ENCODE results near the gene OSBPL1A.

OSBPL1A gene

DNA sequence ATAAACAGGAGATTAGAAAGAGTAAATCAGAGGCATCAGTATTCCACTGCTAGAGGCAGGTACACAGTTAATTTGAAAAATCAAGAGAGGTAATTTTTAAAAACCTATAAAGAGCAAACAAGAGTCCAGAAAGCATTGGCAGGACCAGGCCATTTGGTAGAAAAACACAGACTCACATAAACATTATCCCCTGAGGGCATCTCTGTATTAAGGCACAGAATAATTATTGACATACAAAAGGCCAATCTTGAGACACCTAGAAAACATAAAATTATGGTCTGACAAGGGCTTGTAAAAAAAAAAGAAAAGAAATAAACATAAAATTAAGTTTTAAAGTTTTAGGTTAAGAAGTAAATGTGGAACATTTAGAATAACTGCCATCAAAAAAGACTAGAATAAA is 120.6 kb downstream of the OSBPL1A start:
- in situ Hi-C loops (cut with MboI; ENCODE audit: low pct_unique_long_range_greater_than_20kb, low sequenced_read_pairs) = no loop called here
- DNase-seq = no peak

DNA sequence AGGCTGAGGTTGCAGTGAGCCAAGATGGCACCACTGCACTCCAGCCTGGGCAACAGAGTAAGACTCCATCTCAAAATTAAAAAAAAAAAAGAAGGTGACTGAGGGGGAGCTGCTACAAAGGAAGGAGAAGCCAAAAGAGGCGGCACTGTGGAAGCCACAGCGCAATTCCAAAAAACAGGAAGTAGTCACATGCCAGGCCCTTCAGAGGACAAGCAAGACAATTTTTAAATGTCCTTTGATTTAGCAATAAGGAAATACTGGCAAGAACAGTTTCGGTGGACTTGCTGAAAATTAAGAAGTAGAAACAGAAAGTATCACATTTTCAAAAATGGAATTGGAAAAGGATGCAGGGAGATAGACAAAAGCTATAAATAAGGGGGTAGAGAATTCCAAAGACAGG is 122.8 kb downstream of the OSBPL1A start:
- peak; percentile 63 for DNase-seq
- in situ Hi-C loops (cut with MboI; ENCODE audit: low pct_unique_long_range_greater_than_20kb, low sequenced_read_pairs) = no loop called here

DNA sequence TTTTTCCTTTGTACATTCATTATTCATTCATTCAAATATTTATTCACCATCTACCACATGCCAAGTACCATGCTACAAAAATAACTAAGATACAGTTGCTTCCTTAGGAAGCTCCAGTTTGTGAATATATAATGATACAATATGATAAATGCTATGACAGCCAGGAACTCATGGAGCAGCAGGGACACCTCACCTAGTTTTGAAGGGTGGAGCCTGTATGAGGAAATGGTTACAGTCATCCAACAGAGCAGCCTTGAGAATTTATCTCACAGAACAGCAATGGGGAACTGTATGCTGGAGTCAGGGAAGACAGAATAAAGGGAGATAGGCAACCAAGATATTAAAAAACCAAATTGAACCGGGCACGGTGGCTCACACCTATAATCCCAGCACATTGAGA is 124.0 kb downstream of the OSBPL1A start:
- in situ Hi-C loops (cut with MboI; ENCODE audit: low pct_unique_long_range_greater_than_20kb, low sequenced_read_pairs) = no loop called here
- peak; percentile 29 for DNase-seq

DNA sequence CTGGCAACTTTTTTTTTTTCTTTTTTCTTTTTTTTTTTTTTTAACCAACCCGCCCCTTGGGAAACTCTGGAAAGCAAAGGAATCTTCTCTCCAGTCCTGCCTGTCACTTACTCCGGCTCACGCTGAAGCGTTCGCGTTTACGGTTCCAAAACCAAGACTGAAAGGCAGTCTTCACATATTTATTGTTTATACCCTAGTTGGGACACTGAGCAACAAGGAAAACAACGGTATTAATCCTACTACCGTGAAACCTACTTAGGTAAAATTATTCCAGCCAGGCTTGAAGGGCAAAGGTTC is 125.4 kb downstream of the OSBPL1A start:
- in situ Hi-C loops (cut with MboI; ENCODE audit: low pct_unique_long_range_greater_than_20kb, low sequenced_read_pairs) = no loop called here
- no peak for DNase-seq

DNA sequence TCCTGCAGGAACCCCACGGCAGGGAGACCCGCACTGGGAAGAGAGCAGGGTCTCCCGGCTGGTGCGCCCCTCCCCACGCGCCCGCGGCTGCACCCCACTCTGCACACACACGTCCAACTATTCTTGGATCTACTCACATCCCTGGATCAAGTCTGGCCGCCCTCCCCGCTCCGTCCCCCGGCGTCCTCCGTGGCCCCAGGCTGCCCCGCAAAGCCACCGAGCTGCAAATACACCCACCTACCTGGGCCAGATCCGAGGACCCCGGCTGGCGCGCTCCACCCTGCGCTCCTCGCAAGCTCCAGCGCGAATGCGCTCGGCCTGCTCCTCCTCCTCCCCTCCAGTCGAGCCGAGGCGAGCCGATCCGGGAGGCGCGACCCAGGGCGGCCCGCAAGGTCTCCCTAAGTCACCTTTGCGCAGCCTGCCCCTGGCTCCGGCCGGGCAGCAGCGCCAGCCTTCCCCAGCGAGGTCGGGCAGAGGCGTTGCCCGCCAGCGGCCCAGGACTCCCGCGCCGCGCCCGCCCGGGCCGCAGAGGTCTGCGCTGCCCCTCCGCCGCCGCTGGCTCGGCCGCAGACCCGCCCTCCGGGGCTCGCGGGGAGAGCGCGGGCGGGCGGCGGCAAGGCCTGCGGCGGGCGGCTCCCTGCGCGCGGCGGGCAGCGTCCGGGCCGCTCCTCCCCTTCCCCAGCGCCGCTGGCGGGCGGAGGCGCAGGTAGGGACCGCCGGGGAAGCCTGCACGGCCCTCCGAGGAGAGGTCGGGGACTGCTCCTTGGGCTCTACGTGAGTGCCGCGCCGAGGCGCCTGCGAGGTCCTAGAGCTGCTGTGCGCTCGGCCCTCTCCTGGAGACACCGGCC is 126.0 kb downstream of the OSBPL1A start:
- peak; percentile 76 for DNase-seq

DNA sequence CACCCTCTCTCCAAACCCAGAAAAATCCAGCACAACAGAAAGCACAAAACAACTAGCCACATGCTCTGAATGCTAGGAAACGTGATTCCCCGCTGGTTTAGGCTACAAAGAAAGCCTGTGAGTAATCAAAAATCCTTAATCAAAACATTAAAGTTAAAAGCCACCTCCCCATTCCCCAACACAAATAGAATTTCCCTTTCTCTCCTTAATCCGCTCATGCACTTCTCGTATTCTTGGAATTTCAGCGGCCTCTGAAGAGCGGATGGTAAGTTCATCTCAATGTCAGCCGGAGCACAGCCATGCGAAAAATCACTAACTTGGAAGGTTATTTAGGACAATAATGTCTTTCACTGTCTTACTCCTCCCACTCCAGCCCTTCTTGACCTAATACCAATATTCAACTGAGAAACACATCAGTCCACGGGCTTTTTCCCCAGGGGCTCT is 126.7 kb downstream of the OSBPL1A start:
- in situ Hi-C loops (cut with MboI; ENCODE audit: low pct_unique_long_range_greater_than_20kb, low sequenced_read_pairs) = no loop called here
- peak; percentile 42 for DNase-seq

More for the DNA sequence above, 126.0 kb downstream of the OSBPL1A start:
- in situ Hi-C loops (cut with MboI; ENCODE audit: low pct_unique_long_range_greater_than_20kb, low sequenced_read_pairs) = no loop called here

DNA sequence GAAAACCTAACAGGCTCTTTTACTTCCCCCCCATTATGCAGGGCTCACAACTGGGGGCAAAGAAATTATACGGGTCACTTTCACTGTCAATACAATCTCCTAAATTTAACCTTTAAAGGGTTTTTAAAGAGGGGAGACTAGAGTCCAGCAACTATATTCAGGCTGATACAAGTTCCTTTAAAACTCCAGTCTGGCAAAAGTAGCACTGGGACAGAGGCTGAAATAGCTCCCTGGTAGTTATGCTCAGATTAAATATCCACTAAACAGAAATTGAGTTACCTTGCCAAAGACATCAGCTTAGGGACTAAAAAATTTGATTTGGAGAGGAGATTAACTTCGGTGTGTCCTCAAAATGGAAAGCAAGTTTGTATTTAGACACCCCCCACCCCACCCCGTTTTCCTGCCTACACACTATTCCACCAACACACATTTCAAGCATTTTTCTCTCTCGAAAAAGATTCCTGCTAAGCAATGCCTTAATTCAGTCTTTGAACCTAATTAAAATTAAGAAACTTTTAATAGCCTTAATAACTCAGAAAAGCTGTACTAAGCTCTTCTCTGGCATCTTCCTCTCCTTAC is 127.2 kb downstream of the OSBPL1A start:
- no peak for DNase-seq
- in situ Hi-C loops (cut with MboI; ENCODE audit: low pct_unique_long_range_greater_than_20kb, low sequenced_read_pairs) = no loop called here

DNA sequence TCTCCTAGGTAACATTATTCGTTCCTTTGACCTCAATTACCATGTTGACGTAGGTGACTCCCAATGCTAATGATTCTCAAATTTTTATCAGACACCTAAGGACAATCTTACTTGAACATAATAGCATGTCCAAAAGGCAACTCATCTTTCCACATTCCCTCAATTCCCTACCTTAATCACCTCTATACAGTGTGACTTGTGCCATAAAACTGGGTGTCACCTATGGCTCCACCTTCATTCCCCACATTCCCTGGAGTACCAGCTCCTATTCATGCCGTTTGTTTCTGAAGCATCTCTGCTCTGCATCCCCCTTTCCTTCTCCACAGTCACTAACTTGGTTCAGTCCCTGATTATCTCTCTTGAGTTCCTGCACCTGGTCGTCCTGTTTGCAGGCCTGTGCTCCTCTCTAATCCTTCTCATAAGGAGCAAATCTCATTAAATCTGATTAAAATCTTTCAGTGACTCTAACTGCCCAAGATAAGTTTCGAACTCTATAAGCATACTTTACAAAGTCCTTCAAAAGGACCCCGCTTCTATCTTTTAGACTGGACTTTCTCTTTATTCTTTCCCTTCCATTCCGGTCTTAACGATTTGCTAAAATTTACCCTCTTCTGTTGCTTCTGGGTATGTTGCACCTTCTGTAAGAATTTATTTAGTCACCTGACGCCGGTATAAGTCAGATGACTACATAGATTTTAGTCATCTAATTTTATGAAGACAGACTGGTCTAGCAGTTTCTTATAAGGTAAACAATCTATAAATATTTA is 128.7 kb downstream of the OSBPL1A start:
- no peak for DNase-seq

DNA sequence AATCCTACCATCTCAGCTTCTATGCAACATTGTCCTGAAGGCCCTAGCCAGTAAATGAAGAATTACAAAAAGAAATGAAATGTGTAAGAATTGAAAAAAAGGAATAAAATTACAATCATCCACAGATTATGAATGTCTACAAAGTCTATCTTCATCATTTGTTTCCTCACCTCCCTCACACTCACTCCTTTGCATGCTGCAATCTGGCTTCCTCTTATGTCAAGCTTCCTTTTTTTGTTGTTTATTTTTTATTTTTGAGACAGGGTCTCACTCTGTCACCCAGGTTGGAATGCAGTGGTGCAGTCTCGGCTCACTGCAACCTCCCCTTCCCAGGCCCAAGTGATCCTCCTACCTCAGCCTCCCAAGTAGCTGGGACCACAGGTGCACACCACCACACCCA is 129.7 kb downstream of the OSBPL1A start:
- DNase-seq = peak; percentile 32
- in situ Hi-C loops (cut with MboI; ENCODE audit: low pct_unique_long_range_greater_than_20kb, low sequenced_read_pairs) = no loop called here

More for the DNA sequence above, 128.7 kb downstream of the OSBPL1A start:
- in situ Hi-C loops (cut with MboI; ENCODE audit: low pct_unique_long_range_greater_than_20kb, low sequenced_read_pairs) = no loop called here

DNA sequence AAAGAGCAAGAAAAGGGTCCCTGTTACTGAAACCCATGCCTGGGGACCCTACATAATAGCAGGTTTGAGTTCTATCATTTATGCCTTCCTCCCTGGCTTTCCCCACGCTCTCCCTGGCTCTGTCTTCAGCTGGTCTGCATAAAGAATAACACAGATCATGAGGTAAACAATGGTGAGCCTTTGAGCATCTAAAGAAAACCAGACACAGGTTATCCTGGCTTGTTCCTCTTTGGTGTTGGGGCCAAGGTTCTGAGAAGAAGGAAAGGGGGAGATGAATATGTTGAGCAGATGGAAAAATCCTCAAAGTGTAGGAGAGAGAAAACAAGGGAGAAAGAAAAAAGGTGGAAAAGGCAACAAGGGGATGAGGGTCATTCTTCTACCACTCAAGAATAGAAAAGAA is 131.5 kb downstream of the OSBPL1A start:
- in situ Hi-C loops (cut with MboI; ENCODE audit: low pct_unique_long_range_greater_than_20kb, low sequenced_read_pairs) = no loop called here
- no peak for DNase-seq

DNA sequence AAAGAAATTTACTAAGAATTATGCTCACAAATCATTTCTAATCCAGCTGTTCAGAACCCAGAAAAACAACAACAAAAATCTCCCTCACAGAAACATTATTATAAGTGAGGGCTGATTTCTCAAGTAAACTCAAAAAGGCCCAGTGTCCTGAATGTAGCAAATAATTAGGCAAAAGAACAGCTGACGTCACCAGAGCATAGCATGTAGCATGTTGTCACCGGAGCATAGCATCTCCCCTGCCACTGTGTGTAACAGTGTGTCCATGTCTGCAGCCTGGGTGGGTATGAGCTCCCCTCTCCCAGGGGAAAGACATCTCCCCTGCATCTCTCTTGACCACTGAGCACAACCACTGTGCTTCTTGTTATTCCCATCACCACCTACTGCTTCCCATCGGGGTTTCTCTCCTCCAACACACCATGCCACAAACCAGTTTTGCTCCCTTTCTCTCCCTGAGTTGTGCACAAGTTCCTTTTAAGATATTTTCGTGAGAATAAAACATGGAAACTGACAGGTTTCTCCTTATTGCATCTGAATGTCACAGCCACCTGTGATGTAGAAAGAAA is 132.0 kb downstream of the OSBPL1A start:
- DNase-seq = no peak
- in situ Hi-C loops (cut with MboI; ENCODE audit: low pct_unique_long_range_greater_than_20kb, low sequenced_read_pairs) = no loop called here

DNA sequence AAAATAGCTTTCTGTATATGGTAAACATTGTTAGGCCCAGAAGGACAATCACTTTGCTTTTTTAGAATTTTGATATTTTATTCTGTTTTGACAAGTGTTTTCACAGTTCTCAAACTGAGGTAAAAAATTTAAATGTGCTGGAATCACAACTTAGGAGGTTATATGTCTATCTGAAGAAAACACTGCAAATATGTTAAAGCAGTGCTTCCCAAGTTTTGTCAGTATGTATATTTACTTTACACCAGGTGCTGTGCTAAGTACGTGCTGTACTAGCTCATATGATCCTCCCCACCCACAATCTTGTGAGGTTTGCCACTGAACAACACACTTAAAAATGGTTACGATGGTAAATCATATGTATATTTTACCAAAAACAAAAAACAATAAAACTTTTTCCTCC is 134.6 kb downstream of the OSBPL1A start:
- in situ Hi-C loops (cut with MboI; ENCODE audit: low pct_unique_long_range_greater_than_20kb, low sequenced_read_pairs) = no loop called here
- no peak for DNase-seq

DNA sequence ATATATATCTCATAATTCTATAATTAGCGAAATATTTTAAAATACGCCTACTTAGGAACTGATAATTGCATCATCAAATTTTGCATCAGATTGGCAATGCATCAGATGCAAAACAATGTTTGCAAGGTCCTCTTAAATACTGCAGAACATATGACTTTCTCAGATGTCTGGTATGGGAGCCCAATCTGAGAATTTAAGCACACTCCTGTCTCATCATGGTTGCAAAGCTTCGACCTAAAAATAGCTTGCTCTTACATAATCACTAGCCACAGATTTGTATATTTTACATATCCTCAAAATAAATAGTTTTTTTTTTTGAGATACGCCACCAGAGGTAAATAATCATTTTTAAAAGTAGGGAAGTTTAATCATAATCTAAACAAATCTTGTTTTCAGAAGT is 135.5 kb downstream of the OSBPL1A start:
- no peak for DNase-seq
- in situ Hi-C loops (cut with MboI; ENCODE audit: low pct_unique_long_range_greater_than_20kb, low sequenced_read_pairs) = no loop called here

DNA sequence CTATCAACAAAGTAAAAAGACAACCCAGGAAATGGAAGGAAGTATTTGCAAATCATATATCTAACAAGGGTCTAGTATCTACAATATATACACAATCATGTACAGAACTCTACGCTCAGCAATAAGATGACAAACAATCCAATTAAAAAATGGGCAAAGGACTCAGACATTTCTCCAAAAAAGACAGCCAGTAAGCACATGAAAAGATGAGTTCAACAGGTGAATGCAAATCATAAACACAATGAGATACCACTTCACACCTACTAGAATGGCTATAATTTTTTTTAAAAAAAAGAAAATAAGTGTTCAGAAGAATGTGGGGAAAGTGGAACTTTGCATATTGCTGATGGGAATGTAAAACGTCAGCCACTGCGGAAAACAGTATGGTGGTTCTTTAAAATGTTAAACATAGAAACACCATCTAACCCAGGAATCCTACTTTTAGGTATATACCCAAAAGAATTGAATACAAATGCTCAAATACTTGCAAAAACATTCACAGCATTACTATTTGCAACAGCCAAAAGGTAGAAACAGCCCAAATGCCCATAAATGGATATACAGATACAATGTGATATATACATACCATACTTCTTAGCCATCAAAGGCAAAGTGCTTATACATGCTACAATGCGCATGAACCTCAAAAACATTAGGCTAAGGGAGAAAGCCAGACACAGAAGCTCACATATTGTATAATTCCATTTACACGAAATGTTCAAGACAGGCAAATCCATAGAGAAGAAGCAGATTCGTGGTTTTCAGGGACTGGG is 137.6 kb downstream of the OSBPL1A start:
- in situ Hi-C loops (cut with MboI; ENCODE audit: low pct_unique_long_range_greater_than_20kb, low sequenced_read_pairs) = no loop called here

DNA sequence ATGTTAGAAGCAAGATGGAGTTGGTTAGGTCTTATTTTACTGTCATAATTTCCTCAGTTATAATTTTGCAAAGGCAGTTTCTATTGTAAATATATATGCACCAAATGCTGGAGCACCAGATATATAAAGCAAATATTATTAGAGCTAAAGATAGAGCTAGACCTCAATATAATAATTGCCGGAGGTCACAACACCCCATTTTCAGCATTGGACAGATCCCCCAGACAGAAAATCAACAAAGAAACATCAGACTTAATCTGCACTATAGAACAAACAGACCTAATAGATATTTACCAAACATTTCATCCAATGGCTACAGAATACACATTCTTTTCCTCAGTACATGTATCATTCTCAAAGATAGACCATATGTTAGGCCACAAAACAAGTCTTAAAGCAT is 143.6 kb downstream of the OSBPL1A start:
- in situ Hi-C loops (cut with MboI; ENCODE audit: low pct_unique_long_range_greater_than_20kb, low sequenced_read_pairs) = no loop called here
- DNase-seq = no peak

More for the DNA sequence above, 137.6 kb downstream of the OSBPL1A start:
- no peak for DNase-seq

DNA sequence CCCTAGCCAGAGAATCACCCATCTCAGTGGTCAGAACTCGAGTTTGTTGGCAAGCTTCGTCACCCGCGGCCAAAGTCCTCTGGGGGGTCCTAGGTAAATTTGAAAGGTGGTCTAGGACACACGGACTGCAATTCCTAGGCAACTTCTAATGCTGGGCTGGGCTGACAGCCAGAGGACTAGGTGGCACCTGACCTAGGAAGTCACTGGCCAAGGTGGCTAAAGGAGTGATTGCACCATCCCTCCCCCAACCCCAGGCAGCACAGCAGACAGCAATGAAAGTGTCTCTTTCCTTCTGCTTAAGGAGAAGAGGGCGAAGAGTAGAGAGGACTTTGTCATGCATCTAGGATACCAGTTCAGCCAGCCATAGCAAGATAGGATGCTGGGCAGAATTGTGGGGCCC is 147.9 kb downstream of the OSBPL1A start:
- in situ Hi-C loops (cut with MboI; ENCODE audit: low pct_unique_long_range_greater_than_20kb, low sequenced_read_pairs) = no loop called here
- DNase-seq = no peak

DNA sequence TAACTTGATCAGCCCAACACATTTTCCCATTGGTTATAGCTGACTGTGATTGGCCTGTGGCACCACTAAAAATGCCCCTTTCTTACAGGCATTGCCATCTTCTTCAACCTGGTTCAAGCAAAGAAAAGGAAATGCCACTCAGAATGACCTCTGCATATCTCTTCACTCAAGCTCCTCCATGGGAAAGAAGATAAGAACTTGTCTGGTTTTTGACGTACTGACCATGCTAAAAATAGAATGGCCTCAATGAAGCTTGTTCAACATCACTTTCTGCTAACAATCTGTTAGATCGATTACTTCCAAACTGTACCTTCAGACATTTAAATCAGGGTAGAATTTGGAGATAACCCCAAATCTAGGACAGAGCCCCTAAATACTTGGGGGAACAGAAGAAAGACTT is 149.3 kb downstream of the OSBPL1A start:
- in situ Hi-C loops (cut with MboI; ENCODE audit: low pct_unique_long_range_greater_than_20kb, low sequenced_read_pairs) = no loop called here
- no peak for DNase-seq

DNA sequence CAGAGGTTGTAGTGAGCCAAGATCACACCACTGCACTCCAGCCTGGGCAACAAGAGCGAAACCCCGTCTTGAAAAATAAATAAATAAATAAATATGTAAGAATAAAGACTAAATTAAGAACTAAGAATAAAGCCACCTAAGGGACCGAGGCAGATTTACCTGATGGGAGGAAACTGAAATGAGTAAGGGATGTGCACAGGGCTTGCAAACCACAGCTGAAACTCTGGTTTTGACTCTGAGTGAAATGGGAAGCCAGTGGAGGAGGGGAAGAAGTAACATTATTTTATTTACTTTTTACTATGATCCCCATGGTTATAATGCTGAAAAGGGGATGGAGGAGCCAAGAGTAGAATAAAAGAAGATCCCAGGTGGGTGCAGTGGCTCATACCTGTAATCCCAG is 151.5 kb downstream of the OSBPL1A start:
- in situ Hi-C loops (cut with MboI; ENCODE audit: low pct_unique_long_range_greater_than_20kb, low sequenced_read_pairs) = no loop called here

DNA sequence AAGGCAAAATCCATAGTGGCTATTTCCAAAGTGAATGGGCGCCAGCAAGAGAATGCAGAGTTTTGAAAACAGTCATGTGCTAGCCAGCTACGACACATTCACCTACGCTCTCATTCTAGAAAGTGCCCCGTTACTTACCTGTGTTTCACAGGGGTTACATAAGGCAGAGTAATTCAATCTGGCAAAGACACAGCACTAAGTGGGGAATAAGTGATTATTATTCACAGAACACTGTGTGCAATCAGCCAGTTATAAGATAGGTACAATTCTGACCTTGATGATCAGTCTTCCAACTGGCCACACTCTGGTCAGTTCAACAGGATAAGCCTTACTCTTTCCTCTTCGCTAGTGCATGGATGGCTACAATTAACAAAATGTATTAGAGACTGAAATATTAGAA is 152.9 kb downstream of the OSBPL1A start:
- DNase-seq = no peak
- in situ Hi-C loops (cut with MboI; ENCODE audit: low pct_unique_long_range_greater_than_20kb, low sequenced_read_pairs) = no loop called here

More for the DNA sequence above, 151.5 kb downstream of the OSBPL1A start:
- no peak for DNase-seq
